Measurements from ENCODE around the gene BATF.

DNA sequence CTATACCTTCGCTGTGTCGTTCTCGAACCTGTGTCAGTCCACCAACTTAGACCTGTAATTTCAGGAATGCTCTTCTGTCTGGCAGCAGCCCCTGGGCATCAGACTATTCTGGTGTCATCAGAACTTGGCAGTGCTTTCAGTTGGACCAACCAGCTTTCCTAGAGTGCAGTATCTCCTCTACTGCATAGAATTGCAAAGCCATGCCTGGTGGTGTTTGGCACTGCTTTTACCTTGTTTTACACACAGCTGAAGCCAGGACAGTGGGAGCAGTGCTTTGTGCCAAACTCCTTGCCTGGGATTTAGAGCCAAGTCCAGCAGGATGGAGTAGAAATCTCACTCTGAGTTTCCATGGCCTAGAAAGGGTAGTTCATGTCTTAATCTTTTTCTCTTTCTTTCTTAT, 57.6 kb downstream of the BATF start:
- TF ChIP-seq, protein P1, sequence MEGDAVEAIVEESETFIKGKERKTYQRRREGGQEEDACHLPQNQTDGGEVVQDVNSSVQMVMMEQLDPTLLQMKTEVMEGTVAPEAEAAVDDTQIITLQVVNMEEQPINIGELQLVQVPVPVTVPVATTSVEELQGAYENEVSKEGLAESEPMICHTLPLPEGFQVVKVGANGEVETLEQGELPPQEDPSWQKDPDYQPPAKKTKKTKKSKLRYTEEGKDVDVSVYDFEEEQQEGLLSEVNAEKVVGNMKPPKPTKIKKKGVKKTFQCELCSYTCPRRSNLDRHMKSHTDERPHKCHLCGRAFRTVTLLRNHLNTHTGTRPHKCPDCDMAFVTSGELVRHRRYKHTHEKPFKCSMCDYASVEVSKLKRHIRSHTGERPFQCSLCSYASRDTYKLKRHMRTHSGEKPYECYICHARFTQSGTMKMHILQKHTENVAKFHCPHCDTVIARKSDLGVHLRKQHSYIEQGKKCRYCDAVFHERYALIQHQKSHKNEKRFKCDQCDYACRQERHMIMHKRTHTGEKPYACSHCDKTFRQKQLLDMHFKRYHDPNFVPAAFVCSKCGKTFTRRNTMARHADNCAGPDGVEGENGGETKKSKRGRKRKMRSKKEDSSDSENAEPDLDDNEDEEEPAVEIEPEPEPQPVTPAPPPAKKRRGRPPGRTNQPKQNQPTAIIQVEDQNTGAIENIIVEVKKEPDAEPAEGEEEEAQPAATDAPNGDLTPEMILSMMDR (IDR thresholded peaks at IDR 0.05): no peak
- no peak for TF ChIP-seq POLR2A (IDR thresholded peaks at IDR 0.05)
